ENCODE measurements around the gene LGALS4.
A peak's percentile ranks its signal among the peaks of the same experiment; 100 is the strongest.

GRCh38 chr19:38850436-38850975 is 37.8 kb upstream of the LGALS4 start:
- TF ChIP-seq POLR2AphosphoS5 (IDR thresholded peaks at IDR 0.05; ENCODE audit: low read depth, low read length) = peak; percentile 79
- TF ChIP-seq SIN3A (IDR thresholded peaks at IDR 0.05; ENCODE audit: borderline replicate concordance, insufficient read depth, low read length) = no peak
- TF ChIP-seq, protein P1, sequence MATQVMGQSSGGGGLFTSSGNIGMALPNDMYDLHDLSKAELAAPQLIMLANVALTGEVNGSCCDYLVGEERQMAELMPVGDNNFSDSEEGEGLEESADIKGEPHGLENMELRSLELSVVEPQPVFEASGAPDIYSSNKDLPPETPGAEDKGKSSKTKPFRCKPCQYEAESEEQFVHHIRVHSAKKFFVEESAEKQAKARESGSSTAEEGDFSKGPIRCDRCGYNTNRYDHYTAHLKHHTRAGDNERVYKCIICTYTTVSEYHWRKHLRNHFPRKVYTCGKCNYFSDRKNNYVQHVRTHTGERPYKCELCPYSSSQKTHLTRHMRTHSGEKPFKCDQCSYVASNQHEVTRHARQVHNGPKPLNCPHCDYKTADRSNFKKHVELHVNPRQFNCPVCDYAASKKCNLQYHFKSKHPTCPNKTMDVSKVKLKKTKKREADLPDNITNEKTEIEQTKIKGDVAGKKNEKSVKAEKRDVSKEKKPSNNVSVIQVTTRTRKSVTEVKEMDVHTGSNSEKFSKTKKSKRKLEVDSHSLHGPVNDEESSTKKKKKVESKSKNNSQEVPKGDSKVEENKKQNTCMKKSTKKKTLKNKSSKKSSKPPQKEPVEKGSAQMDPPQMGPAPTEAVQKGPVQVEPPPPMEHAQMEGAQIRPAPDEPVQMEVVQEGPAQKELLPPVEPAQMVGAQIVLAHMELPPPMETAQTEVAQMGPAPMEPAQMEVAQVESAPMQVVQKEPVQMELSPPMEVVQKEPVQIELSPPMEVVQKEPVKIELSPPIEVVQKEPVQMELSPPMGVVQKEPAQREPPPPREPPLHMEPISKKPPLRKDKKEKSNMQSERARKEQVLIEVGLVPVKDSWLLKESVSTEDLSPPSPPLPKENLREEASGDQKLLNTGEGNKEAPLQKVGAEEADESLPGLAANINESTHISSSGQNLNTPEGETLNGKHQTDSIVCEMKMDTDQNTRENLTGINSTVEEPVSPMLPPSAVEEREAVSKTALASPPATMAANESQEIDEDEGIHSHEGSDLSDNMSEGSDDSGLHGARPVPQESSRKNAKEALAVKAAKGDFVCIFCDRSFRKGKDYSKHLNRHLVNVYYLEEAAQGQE (IDR thresholded peaks at IDR 0.05; ENCODE audit: insufficient read depth in 1 of 2, low read depth in 2 of 2, low read length in 2 of 2) = no peak
